Mesenteric fat pad (tissue), 1 donor: ENCODE data around the gene GPR153. TPM values are rescaled to one million over a fixed set of nuclear protein-coding genes. Genes with fewer than 3 reads are reported as not detected.

ENCODE experiments used
- DNase-seq: peaks from one replicate; pipeline ENCODE4 v3.0.0-alpha.2; 2020; ENCODE audit warnings: low spot score
- total RNA-seq: library from RNA; stranded (reverse); fragmentation: NEBNext Ultra II Directional; extraction: Animal tissue kit (Norgen Biotek cat#: 25700); gene quantifications from one replicate; pipeline ENCODE4 v1.2.1, GENCODE V29; 2021
- donor health status: DM: yes; HTN: yes; CAD: no.

GPR153 gene
- total RNA-seq, 1 donor from 2014 or later, result 32.3 TPM

- DNase-seq, result no peak
Observed at GRCh38 chr1:6287029-6287428, 26.1 kb upstream of the GPR153 start.

GRCh38 chr1:6286266-6286665 lies 25.4 kb upstream of the GPR153 start:
- DNase-seq, result no peak

- no peak for DNase-seq
Observed at GRCh38 chr1:6285336-6285735, 24.4 kb upstream of the GPR153 start.

DNA sequence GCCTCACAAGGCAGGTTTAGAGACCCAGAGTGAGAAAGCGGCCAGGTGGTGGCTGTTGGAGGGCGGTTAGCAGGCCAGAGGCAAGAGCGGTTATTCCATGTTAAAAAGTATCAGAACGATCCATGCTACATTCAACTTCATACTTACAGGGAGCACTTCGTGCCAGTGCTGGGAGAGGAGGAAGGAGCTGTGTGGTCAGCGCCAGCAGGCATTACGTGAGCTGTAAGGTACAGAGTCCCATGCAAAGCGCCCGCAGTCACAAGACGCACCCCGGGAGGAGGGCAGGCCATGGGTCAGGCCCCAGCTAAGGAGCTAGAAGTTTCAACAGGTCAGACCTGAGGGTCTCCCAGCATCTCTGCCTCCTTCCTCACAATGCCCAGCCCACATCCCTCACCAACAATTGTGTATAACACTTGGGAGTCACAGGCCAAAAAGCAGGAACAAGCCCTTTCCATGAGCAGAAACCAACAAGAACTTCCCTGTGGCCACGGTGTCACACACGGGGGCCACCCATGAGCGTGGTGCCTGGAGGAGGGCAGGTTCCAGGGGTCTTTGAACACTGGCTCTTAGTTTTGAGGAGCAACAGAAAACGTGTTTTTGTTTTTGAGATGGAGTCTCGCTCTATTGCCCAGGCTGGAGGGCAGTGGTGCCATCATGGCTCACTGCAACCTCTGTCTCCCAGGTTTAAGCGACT lies 21.8 kb upstream of the GPR153 start:
- DNase-seq, result no peak

DNA sequence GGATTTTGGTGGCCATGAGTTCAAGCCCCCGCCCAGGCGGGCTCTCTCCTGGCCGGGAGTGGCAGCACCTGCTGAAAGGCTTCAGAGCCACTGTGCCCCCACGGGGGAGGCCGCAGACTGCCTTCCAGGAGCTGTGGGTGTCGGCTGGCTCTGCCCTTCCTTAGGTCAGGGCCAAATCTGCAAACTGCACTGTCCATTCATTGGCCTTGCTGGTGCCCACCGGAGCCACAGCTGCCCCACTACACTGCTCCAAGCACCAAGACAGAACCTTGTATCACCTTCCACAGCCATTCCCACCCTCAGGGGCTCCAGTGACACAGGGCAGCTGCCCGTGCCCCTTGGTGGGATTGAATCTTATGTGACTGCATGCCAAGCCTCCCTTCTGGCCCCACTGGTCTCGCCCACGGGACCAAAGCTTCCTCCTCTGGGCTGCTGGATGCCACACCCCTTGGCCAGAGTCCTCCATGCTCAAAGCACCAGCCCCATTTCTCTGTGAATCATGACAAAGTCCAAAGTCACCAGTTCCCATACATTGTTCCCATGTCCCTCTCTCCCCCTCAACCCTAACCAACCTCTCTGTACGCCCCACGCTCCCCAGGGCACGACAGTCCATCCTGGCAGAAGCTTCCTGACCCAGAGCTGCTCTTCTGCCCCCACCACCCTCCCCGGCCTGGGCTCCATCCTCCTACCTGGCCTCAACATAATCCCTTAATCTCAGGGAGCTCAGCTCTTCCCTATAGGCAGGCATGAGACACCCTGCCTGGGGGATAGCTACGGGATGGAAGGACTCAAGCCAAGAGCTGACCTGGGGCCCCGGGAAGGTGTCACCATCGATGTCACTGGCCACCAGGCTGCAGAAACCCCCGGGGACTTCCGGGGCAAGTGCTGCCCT lies 20.9 kb upstream of the GPR153 start:
- DNase-seq, result no peak

- no peak for DNase-seq
Observed at GRCh38 chr1:6280761-6281451, 20.0 kb upstream of the GPR153 start.

DNA sequence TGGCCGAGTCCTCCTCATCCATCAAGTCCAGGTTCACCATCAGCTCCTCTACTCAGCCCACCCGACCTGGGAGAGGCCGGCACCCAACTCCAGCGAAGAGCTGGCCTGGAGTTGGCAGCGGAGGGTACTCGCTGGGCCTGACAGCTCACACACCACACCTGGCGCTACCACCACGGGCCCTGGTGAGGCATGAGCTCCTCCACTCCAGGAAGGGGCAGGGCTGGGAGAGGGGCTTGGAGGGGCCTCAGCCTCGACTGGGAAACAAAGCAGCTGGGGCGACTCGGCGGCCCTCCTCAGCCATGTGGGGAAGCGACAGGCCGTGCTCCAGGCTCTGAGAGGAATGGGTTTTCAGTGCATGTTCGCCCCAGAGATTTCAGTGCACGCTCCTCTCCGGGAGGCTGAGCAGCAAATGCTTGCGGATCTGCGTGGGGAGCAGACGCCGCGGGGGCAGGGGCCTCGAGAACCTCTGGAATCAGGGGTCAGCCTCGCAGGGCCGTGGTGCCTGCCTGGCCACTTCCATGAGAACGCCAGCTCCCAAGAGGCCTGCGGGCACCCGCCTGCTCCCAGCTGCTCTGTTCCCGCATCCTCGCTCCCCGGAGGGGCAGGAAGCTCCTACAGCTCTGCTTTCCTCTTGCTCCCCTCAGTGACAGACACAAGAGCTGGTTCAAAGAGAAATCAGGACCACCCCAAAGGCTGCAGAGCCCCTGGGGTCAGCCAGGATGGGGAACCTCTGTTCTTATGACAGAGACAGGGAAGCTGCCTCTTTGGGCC lies 18.9 kb upstream of the GPR153 start:
- no peak for DNase-seq

DNA sequence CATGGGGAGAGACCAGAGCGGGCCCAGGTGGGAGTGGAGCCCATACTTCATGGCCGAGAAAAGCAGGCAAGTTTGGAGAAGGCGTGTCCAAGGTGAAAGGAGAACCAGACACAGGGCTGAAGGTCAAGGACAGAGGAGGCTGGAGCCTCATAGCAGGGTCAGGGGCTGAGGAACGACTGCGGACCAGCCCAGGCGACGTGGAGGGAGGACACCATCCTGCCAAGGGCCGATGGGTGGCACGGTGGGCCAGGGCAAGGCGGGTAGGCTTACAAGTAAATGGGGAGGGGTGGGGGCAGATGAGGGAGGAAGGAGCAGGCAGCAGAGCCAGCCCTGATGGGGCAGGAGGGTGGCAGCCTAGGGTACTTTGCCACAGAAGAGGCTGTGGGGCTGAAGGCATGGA lies 18.2 kb upstream of the GPR153 start:
- DNase-seq, result no peak

DNA sequence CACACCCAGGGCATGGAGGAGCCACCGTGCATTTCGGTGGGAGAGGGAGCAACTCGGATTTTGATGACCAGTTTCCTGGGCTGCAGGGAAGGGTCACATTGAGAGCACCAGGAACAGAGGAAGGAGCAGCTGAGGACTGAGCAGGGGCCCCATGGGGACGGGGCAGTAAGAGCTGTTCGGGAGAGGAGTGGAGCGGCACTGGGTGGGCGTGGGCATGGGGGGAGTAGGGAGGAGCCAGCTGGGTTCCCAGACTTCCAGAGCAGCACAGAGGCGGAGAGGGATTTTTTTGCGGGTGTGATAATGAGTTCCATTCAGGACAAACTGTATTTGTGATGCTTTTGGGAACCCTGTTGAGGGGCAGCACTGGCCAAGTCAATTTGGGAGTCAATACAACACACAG lies 17.4 kb upstream of the GPR153 start:
- no peak for DNase-seq

- DNase-seq, result no peak
Observed at GRCh38 chr1:6276811-6277555, 16.1 kb upstream of the GPR153 start.

DNA sequence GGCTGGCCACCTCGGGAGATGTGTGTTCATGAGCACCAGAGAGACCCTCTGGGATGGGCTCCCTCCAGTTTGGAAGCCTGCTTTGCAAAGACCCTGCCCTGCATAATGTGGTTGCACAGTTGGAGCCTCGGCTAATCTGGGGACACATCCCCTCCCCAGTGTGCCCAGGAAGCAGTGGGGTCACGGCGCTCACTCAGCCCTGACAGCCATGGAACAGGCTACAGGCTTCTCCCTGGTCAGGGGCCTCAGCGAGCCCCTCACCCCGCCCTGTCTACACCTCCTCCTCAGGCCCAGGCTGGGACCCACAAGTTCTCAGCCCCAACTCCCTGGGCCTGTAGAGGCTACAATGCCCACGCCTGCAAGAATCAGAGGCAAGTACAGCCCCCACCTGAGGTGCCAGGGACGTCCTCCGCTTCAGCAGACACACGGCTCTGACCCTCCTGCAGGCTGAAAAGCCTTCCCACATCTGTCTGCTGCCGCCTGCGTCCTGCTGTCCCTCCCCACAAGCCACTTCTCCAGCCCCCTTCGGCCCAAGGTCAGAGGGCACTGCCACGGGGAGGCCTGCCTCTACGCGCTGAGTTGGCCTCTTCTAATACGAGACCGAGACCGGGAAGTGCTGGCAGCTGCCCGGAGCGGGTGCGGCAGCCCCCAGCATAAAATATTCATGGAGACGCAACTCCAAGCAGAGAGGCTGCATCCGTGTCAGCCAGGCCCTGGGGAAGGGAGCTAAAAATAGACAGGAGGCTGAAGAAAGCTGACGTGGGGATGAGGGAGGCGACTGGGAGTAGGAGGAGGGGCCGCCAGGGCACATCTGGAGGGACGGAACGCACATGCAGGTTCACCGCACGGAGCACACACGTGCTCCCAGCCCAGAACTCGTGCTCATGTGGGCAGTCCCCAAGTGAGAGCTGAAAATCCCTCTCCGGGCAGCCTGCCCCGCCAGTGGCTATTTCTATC lies 15.2 kb upstream of the GPR153 start:
- DNase-seq, result no peak

DNA sequence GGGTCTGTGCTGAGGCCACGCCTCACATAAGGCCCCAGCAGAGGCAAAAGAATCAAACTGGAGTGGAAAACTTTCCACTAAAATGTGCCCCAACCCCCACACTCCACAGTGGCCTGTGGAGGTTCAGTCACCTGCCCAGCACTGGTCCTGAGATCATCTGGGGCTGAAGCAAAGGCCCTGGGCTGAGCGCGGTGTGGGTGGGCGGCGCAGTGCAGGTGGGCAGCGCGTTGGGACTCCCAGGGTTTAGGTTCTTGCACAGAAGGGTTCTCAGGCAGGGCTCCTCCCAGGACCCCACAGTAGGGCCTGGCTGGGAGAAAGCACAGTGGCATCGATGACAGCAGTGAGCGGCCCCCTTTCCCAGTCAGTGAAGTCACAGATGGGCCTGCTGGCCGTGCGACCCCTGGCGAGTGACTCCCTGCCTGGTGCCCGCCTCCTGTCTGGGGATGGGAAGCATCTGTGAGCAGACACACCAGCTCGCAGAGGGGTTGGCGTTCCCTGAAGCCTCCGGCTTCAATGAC lies 13.8 kb upstream of the GPR153 start:
- DNase-seq, result no peak

DNA sequence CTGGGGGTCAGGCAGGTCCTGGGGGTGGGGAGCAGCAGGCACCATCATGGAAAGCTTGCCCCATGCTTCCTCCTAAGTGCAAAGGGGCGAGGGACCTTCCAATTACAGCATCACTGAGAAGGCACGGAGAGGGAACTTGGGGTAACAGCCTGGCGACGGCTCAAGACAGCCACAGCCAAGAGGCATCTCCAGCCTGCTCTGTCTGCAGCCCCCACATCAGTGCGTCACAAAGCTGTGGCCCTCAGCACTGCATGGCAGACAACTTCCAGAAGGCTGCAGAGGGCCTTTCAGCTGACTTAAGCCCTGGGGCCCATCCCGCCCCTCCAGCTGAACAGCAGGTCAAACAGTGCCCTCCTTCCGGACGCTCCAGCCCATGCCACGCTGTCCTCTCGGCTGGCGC lies 13.2 kb upstream of the GPR153 start:
- no peak for DNase-seq

DNA sequence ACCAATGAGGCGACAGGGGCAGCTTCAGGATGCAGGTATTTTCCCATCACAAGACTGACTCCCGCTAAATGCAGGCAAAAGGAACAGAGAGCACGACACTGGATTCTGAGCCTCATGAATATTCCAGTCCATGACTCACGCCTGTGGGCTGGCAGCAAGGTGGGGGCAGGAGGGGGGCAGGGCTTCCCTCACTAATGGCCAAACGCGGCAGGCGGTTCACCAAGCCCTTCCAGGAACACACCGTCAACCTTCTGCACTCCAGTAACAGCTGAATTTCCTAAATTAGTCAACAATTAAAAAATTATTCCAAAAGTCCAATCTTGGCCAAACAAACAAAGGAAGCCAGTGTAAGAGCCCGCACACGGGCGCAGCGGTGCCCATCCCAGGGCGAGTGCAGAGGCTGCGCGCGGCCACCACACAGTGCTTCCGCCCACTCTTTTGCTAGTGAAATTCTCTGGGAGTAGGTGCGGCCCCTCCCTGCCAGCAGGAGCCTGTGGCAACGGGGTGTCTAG lies 12.5 kb upstream of the GPR153 start:
- DNase-seq, result no peak

DNA sequence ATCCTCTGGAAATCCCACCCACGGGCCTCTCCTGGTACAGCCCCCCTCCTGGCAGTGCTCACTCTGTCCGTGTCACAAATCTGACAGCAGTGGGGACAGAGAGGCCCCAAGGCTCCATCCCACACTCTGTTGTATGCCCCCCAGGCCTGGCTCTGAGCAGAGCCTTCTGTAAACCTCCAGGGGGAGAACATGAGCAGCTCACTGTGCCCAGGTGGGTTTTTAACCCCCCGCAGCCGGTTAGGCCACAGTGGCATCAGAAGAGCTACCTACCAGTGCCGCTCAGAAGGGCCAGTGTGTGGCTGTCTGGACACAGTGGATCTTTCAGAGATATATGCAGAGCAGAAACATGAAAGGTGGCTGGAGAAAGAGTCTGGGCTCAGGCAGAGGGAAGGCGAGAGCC lies 12.0 kb upstream of the GPR153 start:
- DNase-seq, result no peak

- DNase-seq, result no peak
Observed at GRCh38 chr1:6272452-6272851, 11.6 kb upstream of the GPR153 start.

GRCh38 chr1:6271554-6271953 lies 10.7 kb upstream of the GPR153 start:
- DNase-seq, result no peak

DNA sequence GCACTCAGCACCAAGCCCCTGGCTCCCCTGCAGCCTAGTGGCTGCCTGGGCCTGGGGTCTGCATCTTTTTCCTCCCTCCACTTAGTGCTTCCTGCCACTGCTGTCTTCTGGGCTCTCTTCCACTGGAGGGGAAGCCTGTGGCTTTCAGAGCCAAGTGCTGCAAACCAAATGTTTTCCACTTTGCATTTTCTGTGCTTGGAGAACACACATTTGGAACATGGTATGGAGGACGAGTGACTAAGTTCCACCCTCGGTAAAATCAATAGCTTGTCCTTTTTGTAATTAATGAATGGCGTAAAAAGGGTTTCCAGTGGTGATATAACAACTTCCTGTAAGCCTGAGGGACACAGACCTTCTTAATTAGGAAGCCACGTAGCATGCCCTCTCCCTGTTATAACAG lies 10.1 kb upstream of the GPR153 start:
- no peak for DNase-seq

GRCh38 chr1:6270401-6270800 lies 9.5 kb upstream of the GPR153 start:
- DNase-seq, result no peak
